Esophagus (tissue), 2 donors: Measurements from ENCODE around the gene ZNF100. TPM values are rescaled to one million over a fixed set of nuclear protein-coding genes. Genes with fewer than 3 reads are reported as not detected.
A peak's percentile ranks its signal among the peaks of the same experiment; 100 is the strongest.
"Not testable (repeated sequence)": the region's sequence is repeated elsewhere in the genome, so short reads cannot be mapped to it uniquely, and the experiment has no call there.

Experiments
- H3K27ac ChIP-seq, 2 donors: one replicate each; pipeline ENCODE4 v1.5.1; 2013; ENCODE audit warnings: low read depth in 2 of 2, mild to moderate bottlenecking in 2 of 2, inconsistent platforms in 1 of 2, low read length in 1 of 2, moderate library complexity in 1 of 2
- H3K27me3 ChIP-seq, 2 donors: one replicate each; pipeline ENCODE4 v1.6.1; 2013; ENCODE audit warnings: low read length in 2 of 2, control low read depth in 1 of 2, mild to moderate bottlenecking in 1 of 2; ENCODE audit not compliant: insufficient read depth in 2 of 2, control insufficient read depth in 1 of 2
- H3K36me3 ChIP-seq, 2 donors: one replicate each; pipeline ENCODE4 v1.6.1; 2013; ENCODE audit warnings: low read length in 1 of 2; ENCODE audit not compliant: control insufficient read depth in 2 of 2, insufficient read depth in 2 of 2
- H3K4me1 ChIP-seq, 2 donors: one replicate each; pipeline ENCODE4 v1.6.1; 2013; ENCODE audit warnings: low read length in 1 of 2; ENCODE audit not compliant: control insufficient read depth in 2 of 2, insufficient read depth in 2 of 2
- H3K4me3 ChIP-seq, 2 donors: one replicate each; pipeline ENCODE4 v1.5.1; 2013; ENCODE audit warnings: low read length in 2 of 2, mild to moderate bottlenecking in 2 of 2, low read depth in 1 of 2, moderate library complexity in 1 of 2
- H3K9me3 ChIP-seq, 2 donors: one replicate each; pipeline ENCODE4 v1.6.1; 2013; ENCODE audit warnings: mild to moderate bottlenecking in 2 of 2, low read depth in 1 of 2, low read length in 1 of 2, moderate library complexity in 1 of 2; ENCODE audit not compliant: control insufficient read depth in 2 of 2, insufficient read depth in 1 of 2
- WGBS, 2 donors: extraction: QIAGEN DNeasy Blood & Tissue Kit; methylation state at CpG; one replicate each; pipeline ENCODE4 v1.1.7; 2013; 5-methylcytosine and 5-hydroxymethylcytosine counted together
- polyA plus RNA-seq, 2 donors: library from polyadenylated mRNA; stranded (reverse); fragments of 200-250 nt; gene quantifications; one replicate each; pipeline ENCODE4 v1.2.3, GENCODE V29; 2013
- donor health status: healthy with polysubstance abuse.
- donor health status: Bipolar disorder and iron deficiency.

The ZNF100 gene
- 1 to 10 TPM in 1 of 2 donors, under 1 TPM in 1; 0.87 to 1.4 TPM for polyA plus RNA-seq

GRCh38 chr19:21767065-21767800 lies at the start of gene ZNF100:
Gene ZNF100, minus strand, starts transcription at chr19:21767579. Its CDS starts 150 bp downstream, at chr19:21767429.
- peak within 1 kb of the TSS; percentile 87 to 95 for H3K27ac ChIP-seq
- H3K9me3 ChIP-seq, result no peaks in the 10 kb centered on the region
- H3K36me3 ChIP-seq, result no peaks in the 10 kb centered on the region
- no peaks in the 10 kb centered on the region for H3K27me3 ChIP-seq
- H3K4me1 ChIP-seq, result no peaks in the 10 kb centered on the region
- peak within 1 kb of the TSS; percentile 95 to 97 for H3K4me3 ChIP-seq
- 0 to 1% methylated on average over 34 to 35 of the region's 35 CpGs for WGBS, 2 donors

DNA sequence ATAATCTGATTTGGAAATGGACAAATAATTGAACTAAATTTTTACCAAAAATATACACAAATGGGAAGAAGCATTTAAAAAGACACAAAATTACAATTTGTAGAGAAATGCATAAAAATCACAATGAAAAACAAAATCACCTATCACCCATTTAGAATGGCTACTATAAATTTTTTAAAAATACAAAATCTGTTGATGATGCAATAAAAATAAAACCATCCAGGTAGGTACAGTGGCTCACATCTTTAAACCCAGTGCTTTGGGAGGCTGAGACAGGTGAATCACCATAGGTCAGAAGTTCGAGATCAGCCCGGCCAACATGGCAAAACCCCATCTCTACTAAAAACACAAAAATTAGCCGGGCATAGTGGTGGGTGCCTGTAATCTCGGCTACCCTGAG lies 45.1 kb upstream of the ZNF100 start:
- 98 to 99% methylated on average over 4 of the region's 4 CpGs for WGBS, 2 donors
- Histone ChIP-seq H3K27ac (no peak overlapping the region), H3K4me1 (no peaks in the 10 kb centered on the region), H3K4me3 (no peak overlapping the region), H3K36me3 (peaks cover 6 to 12% of the 10 kb centered on the region in 2 donors), H3K9me3 (peaks cover 0 to 16% of the 10 kb centered on the region in 2 donors), H3K27me3 (no peaks in the 10 kb centered on the region)

- not testable (repeated sequence) for H3K4me1 ChIP-seq, H3K4me3 ChIP-seq, H3K36me3 ChIP-seq, H3K9me3 ChIP-seq, H3K27me3 ChIP-seq, H3K27ac ChIP-seq
- WGBS, 2 donors, result 97% methylated on average over 3 of the region's 3 CpGs
Observed at GRCh38 chr19:21808400-21809000, 41.1 kb upstream of the ZNF100 start.

GRCh38 chr19:21789466-21790085 lies 22.2 kb upstream of the ZNF100 start:
- Histone ChIP-seq H3K27ac (no peak overlapping the region), H3K4me1 (no peaks in the 10 kb centered on the region), H3K9me3 (no peaks in the 10 kb centered on the region), H3K27me3 (no peaks in the 10 kb centered on the region), H3K36me3 (no peaks in the 10 kb centered on the region), H3K4me3 (no peak overlapping the region)
- WGBS, 2 donors, result 77 to 86% methylated on average over 5 of the region's 5 CpGs

DNA sequence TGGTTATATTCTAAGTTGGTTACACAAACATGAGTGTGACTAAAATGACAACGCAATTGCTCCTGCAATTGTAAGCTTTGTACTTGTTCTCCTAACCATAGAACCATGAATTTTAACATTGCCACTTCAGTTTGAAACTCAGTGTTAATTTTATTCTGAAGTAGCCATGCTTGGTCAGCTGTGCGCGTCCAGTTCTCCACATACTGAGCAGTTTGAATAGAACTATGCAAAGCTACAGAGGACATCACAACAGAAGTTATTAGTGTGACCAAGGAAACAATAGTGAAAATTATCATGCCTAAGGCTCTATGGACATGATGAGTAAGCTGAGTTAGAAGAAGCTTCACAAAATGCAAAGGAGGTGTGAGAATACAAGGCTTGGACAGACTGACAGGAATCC lies 19.6 kb upstream of the ZNF100 start:
- WGBS, 2 donors, result 90 to 99% methylated on average over 3 of the region's 3 CpGs
- H3K9me3 ChIP-seq, result no peaks in the 10 kb centered on the region

GRCh38 chr19:21775792-21776191 lies 8.4 kb upstream of the ZNF100 start:
- H3K4me3 ChIP-seq, H3K36me3 ChIP-seq, H3K27me3 ChIP-seq, H3K4me1 ChIP-seq, H3K9me3 ChIP-seq, H3K27ac ChIP-seq: not testable (repeated sequence)
- WGBS, 2 donors, result 91 to 98% methylated on average over 12 to 24 of the region's 30 CpGs

More for the DNA sequence above, 19.6 kb upstream of the ZNF100 start:
- no peaks in the 10 kb centered on the region for H3K36me3 ChIP-seq
- no peak overlapping the region for H3K4me3 ChIP-seq
- H3K27me3 ChIP-seq, result no peaks in the 10 kb centered on the region
- no peak overlapping the region for H3K27ac ChIP-seq
- no peaks in the 10 kb centered on the region for H3K4me1 ChIP-seq

- H3K27ac ChIP-seq, result peak overlapping the region; percentile 87 to 95
- peak overlapping the region; percentile 95 to 97 for H3K4me3 ChIP-seq
- WGBS, 2 donors, result 1 to 2% methylated on average over 19 of the region's 19 CpGs
- not testable (repeated sequence) for H3K36me3 ChIP-seq, H3K4me1 ChIP-seq, H3K9me3 ChIP-seq, H3K27me3 ChIP-seq
Observed at GRCh38 chr19:21766705-21767064, 694 bp downstream of the ZNF100 start.

DNA sequence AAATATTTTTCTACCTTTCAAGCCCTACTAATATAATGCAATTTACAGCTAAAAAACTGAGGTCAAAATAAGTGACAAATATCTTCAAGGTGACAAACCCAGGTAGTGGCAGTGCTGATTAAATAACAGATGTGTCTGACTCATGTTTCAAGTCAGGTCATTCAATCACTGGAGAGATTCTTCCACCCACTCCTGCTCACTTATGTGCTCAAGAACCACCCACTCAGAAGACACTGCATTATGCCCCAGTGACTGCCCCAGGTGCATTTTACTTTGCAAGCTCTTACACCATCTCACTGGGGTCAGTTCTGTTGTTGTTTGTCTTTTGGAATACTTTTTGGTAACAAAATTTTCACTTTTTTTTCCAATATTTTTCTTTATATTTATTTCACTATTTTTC lies 2.2 kb downstream of the ZNF100 start:
- Histone ChIP-seq H3K4me1 (no peaks in the 10 kb centered on the region), H3K36me3 (no peaks in the 10 kb centered on the region)

DNA sequence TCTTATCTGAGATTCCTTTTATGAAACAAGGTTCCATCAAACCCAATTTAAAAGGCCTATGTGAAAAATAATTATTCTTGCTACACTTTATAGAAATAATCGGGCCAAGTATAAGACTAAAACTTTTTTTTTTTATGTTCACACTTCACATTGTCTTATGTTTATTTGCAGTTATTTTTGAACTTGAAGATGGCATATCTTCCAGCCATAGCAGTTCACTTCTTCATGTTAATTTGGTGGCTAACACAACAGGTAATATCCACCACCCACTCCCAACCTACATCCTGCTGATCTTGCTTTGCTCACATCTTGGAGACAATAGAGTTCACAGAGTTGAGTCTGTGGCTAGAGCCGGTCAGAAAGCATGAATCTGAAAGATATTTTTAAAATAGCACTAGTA lies 5.8 kb downstream of the ZNF100 start:
- H3K4me3 ChIP-seq, H3K9me3 ChIP-seq, H3K27ac ChIP-seq, H3K4me1 ChIP-seq, H3K36me3 ChIP-seq, H3K27me3 ChIP-seq: not testable (repeated sequence)
- WGBS, 2 donors, result 63 to 71% methylated on average over 2 of the region's 2 CpGs

More for the DNA sequence above, 2.2 kb downstream of the ZNF100 start:
- H3K27ac ChIP-seq, result no peak overlapping the region
- H3K27me3 ChIP-seq, result no peaks in the 10 kb centered on the region
- no peaks in the 10 kb centered on the region for H3K9me3 ChIP-seq
- H3K4me3 ChIP-seq, result no peak overlapping the region
